Liver (tissue), 9 donors: ENCODE data around the gene TMEM204. TPM values are rescaled to one million over a fixed set of nuclear protein-coding genes. Genes with fewer than 3 reads are reported as not detected.

ENCODE experiments used
- DNase-seq: peaks from one replicate; pipeline ENCODE4 v3.0.0-alpha.2; 2017; ENCODE audit warnings: low spot score
- H3K27ac ChIP-seq, 2 donors: one replicate each; pipeline ENCODE4 v1.7.0; 2013; ENCODE audit warnings: inconsistent platforms in 2 of 2, low read length in 2 of 2, control low read depth in 1 of 2, low read depth in 1 of 2, mild to moderate bottlenecking in 1 of 2
- H3K27me3 ChIP-seq, 4 donors: one replicate each; pipeline versions ENCODE4 v1.6.1 to v1.7.0; 2013; ENCODE audit warnings: low read length in 3 of 4, inconsistent platforms in 1 of 4, mild to moderate bottlenecking in 1 of 4, moderate library complexity in 1 of 4; ENCODE audit not compliant: control insufficient read depth in 4 of 4, insufficient read depth in 4 of 4
- H3K36me3 ChIP-seq, 4 donors: one replicate each; pipeline versions ENCODE4 v1.6.1 to v1.7.0; 2013; ENCODE audit warnings: low read length in 3 of 4, mild to moderate bottlenecking in 3 of 4, low read depth in 1 of 4, moderate library complexity in 1 of 4; ENCODE audit not compliant: control insufficient read depth in 4 of 4, insufficient read depth in 3 of 4
- H3K4me1 ChIP-seq, 4 donors: one replicate each; pipeline versions ENCODE4 v1.6.1 to v1.7.0; 2013; ENCODE audit warnings: low read length in 3 of 4, mild to moderate bottlenecking in 3 of 4, moderate library complexity in 1 of 4; ENCODE audit not compliant: control insufficient read depth in 4 of 4, insufficient read depth in 4 of 4
- H3K4me3 ChIP-seq, 3 donors: one replicate each; pipeline versions ENCODE4 v1.6.1 to v1.7.0; 2013; ENCODE audit warnings: low read length in 3 of 3, control low read depth in 1 of 3, low read depth in 1 of 3, mild to moderate bottlenecking in 1 of 3
- H3K9ac ChIP-seq, 2 donors: one replicate each; pipeline ENCODE4 v1.7.0; 2013; ENCODE audit warnings: low read length in 2 of 2, mild to moderate bottlenecking in 2 of 2, moderate library complexity in 2 of 2, control low read depth in 1 of 2, low read depth in 1 of 2
- H3K9me3 ChIP-seq, 4 donors: one replicate each; pipeline versions ENCODE4 v1.6.1 to v1.7.0; 2013; ENCODE audit warnings: low read length in 3 of 4; ENCODE audit not compliant: control insufficient read depth in 4 of 4
- CTCF ChIP-seq: fragments of 150-350 bp; IDR thresholded peaks from 2 replicates; pipeline ENCODE4 v1.5.1; 2017; ENCODE audit warnings: improper control_type of control experiment, low read depth, low read length; ENCODE audit not compliant: missing input control
- EGR1 ChIP-seq, 2 donors: IDR thresholded peaks; 2 replicates each; pipeline ENCODE4 v1.6.1; 2016 to 2018; ENCODE audit warnings: antibody characterized with exemption in 2 of 2, low read depth in 2 of 2
- FOXA2 ChIP-seq: IDR thresholded peaks from 2 replicates; pipeline ENCODE4 v1.6.1; 2016; ENCODE audit warnings: antibody characterized with exemption
- GABPA ChIP-seq, 2 donors: IDR thresholded peaks in 1 of 2; conservative IDR thresholded peaks in 1 of 2; 2 replicates each; pipeline ENCODE4 v1.6.1; 2016; ENCODE audit warnings: antibody characterized with exemption in 2 of 2, mild to moderate bottlenecking in 1 of 2, moderate library complexity in 1 of 2
- HNF4A ChIP-seq, 2 donors: conservative IDR thresholded peaks; 2 replicates each; pipeline ENCODE4 v1.6.1; 2016; ENCODE audit warnings: antibody characterized with exemption in 2 of 2, mild to moderate bottlenecking in 2 of 2
- JUND ChIP-seq, 2 donors: IDR thresholded peaks; 2 replicates each; pipeline ENCODE4 v1.6.1; 2016; ENCODE audit warnings: antibody characterized with exemption in 2 of 2
- MAX ChIP-seq: IDR thresholded peaks from 2 replicates; pipeline ENCODE4 v1.6.1; 2016; ENCODE audit warnings: antibody characterized with exemption
- NR2F2 ChIP-seq: IDR thresholded peaks from 2 replicates; pipeline ENCODE4 v1.6.1; 2016; ENCODE audit warnings: antibody characterized with exemption
- RAD21 ChIP-seq, 2 donors: IDR thresholded peaks; 2 replicates each; pipeline ENCODE4 v1.6.1; 2016; ENCODE audit warnings: antibody characterized with exemption in 2 of 2, mild to moderate bottlenecking in 2 of 2
- REST ChIP-seq: IDR thresholded peaks from 2 replicates; pipeline ENCODE4 v1.6.1; 2016; ENCODE audit warnings: antibody characterized with exemption, mild to moderate bottlenecking
- RXRA ChIP-seq, 2 donors: IDR thresholded peaks; 2 replicates each; pipeline ENCODE4 v1.6.1; 2017 to 2018; ENCODE audit warnings: antibody characterized with exemption in 2 of 2, mild to moderate bottlenecking in 1 of 2
- SP1 ChIP-seq: IDR thresholded peaks from 2 replicates; pipeline ENCODE4 v1.6.1; 2018; ENCODE audit warnings: antibody characterized with exemption, mild to moderate bottlenecking
- TAF1 ChIP-seq: conservative IDR thresholded peaks from 2 replicates; pipeline ENCODE4 v1.6.1; 2016; ENCODE audit warnings: antibody characterized with exemption, mild to moderate bottlenecking
- YY1 ChIP-seq: IDR thresholded peaks from 2 replicates; pipeline ENCODE4 v1.6.1; 2016; ENCODE audit warnings: antibody characterized with exemption, mild to moderate bottlenecking
- ZBTB33 ChIP-seq: IDR thresholded peaks from 2 replicates; pipeline ENCODE4 v1.6.1; 2016; ENCODE audit warnings: antibody characterized with exemption
- WGBS: extraction: QIAGEN DNeasy Blood & Tissue Kit; methylation state at CpG from one replicate; pipeline ENCODE4 v1.1.7; 2013; 5-methylcytosine and 5-hydroxymethylcytosine counted together
- polyA plus RNA-seq, 2 donors: library from polyadenylated mRNA; stranded (reverse) in 1 of 2; unstranded in 1 of 2; fragments of 200-250 nt in 1 of 2; fragments of >200 nt in 1 of 2; fragmentation: Nextera tagmentation in 1 of 2; extraction: Ambion mirVana in 1 of 2; gene quantifications; one replicate each; pipeline versions ENCODE4 v1.2.1 to v1.2.3, GENCODE V29; 2013 to 2015
- total RNA-seq, 2 donors: library from RNA; depleted of rRNA; stranded (reverse); fragments of >200 nt; gene quantifications; one replicate each; pipeline ENCODE4 v1.2.3, GENCODE V29; 2014
- donor health status: healthy.
- donor health status: healthy.
- donor health status: healthy.
- donor health status: healthy.
- donor health status: healthy.

The TMEM204 gene
- total and polyA plus RNA-seq, 4 donors, result 3.5 to 14.4 (median 10.7) TPM

GRCh38 chr16:1488054-1488601, 45.3 kb upstream of the TMEM204 start:
- Histone ChIP-seq H3K27ac (no peak overlapping the region), H3K4me3 (no peak overlapping the region), H3K4me1 (peaks cover 0 to 8% (median 6%) of the 10 kb centered on the region in 4 donors), H3K9me3 (no peaks in the 10 kb centered on the region), H3K27me3 (no peaks in the 10 kb centered on the region), H3K36me3 (no peaks in the 10 kb centered on the region), H3K9ac (no peak overlapping the region)
- no peak for DNase-seq
- TF ChIP-seq SP1 (no peak), TAF1 (no peak)
- 85% methylated on average over 24 of the region's 24 CpGs for WGBS

- Histone ChIP-seq H3K27ac (no peak within 1 kb of the TSS), H3K27me3 (no peaks in the 10 kb centered on the region), H3K4me1 (peaks cover 0 to 8% (median 6%) of the 10 kb centered on the region in 4 donors), H3K4me3 (no peak within 1 kb of the TSS), H3K36me3 (no peaks in the 10 kb centered on the region), H3K9ac (no peak within 1 kb of the TSS), H3K9me3 (no peaks in the 10 kb centered on the region)
- no peak for DNase-seq
- TF ChIP-seq JUND (IDR thresholded peaks at IDR 0.05), result no peak
- TF ChIP-seq NR2F2, result no peak
- no peak for TF ChIP-seq CTCF
- no peak for TF ChIP-seq RXRA (IDR thresholded peaks at IDR 0.05)
- no peak for TF ChIP-seq HNF4A (conservative IDR thresholded peaks at IDR 0.05)
- no peak for TF ChIP-seq ZBTB33
- TF ChIP-seq EGR1 (IDR thresholded peaks at IDR 0.05; ENCODE audit: low read depth in 2 of 2), result no peak
- no peak for TF ChIP-seq SP1
- no peak for TF ChIP-seq MAX
- TF ChIP-seq RAD21 (IDR thresholded peaks at IDR 0.05), result no peak
- no peak for TF ChIP-seq TAF1
- TF ChIP-seq GABPA (IDR thresholded peaks at IDR 0.05 in 1 of 2, conservative IDR thresholded peaks at IDR 0.05 in 1 of 2), result no peak
- no peak for TF ChIP-seq YY1
- TF ChIP-seq FOXA2, result no peak
- TF ChIP-seq REST, result no peak
- WGBS, result 87% methylated on average over 19 of the region's 19 CpGs
These were observed 44.8 kb upstream of the TMEM204 start, which contains the start of gene PTX4 for GRCh38 chr16:1488619-1489018. TSS of gene PTX4 (minus strand) at chr16:1488944. CDS start at chr16:1488909, 35 bp downstream.
